GM12878 (cell line): ENCODE results near the gene LRRC8D. TPM values are rescaled to one million over a fixed set of nuclear protein-coding genes. Genes with fewer than 3 reads are reported as not detected.

Experiments used
- CEBPB ChIP-seq, 2 experiments: fragments of 150-350 bp in 1 of 2; IDR thresholded peaks; 2 replicates each; pipeline ENCODE4 v1.6.1; 2012 to 2014; ENCODE audit warnings: low read depth in 2 of 2, low read length in 2 of 2, borderline replicate concordance in 1 of 2, inconsistent platforms in 1 of 2
- DPF2 ChIP-seq: fragments of 450-650 bp; IDR thresholded peaks from 2 replicates; pipeline ENCODE4 v1.6.1; 2017; ENCODE audit warnings: mild to moderate bottlenecking
- EZH2 ChIP-seq: IDR thresholded peaks from 2 replicates; pipeline ENCODE4 v1.6.1; 2012; ENCODE audit warnings: low read depth, mild to moderate bottlenecking, control low read depth, inconsistent platforms, low read length, borderline replicate concordance; ENCODE audit not compliant: control insufficient read depth
- HCFC1 ChIP-seq: fragments of 150-350 bp; IDR thresholded peaks from 2 replicates; pipeline ENCODE4 v1.6.1; 2014; ENCODE audit warnings: low read length
- HDAC6 ChIP-seq: fragments of 200-600 bp; sonication (generic); IDR thresholded peaks from one replicate; pipeline ENCODE4 v1.8.0; 2017; ENCODE audit warnings: antibody characterized with exemption; ENCODE audit not compliant: unreplicated experiment
- IKZF1 ChIP-seq: fragments of 450-650 bp; conservative IDR thresholded peaks from 2 replicates; pipeline ENCODE4 v1.6.1; 2017; ENCODE audit warnings: antibody characterized with exemption, mild to moderate bottlenecking
- KDM1A ChIP-seq: fragments of 200-600 bp; sonication (generic); IDR thresholded peaks from 2 replicates; pipeline ENCODE4 v1.6.1; 2016; ENCODE audit warnings: borderline replicate concordance
- KLF5 ChIP-seq: fragments of 450-650 bp; IDR thresholded peaks from 2 replicates; pipeline ENCODE4 v1.6.1; 2014; ENCODE audit warnings: mild to moderate bottlenecking; ENCODE audit not compliant: partially characterized antibody
- LARP7 ChIP-seq: fragments of 450-650 bp; IDR thresholded peaks from 2 replicates; pipeline ENCODE4 v1.6.1; 2017; ENCODE audit warnings: mild to moderate bottlenecking
- MTA2 ChIP-seq: fragments of 450-650 bp; IDR thresholded peaks from 2 replicates; pipeline ENCODE4 v1.6.1; 2016; ENCODE audit warnings: low read depth, mild to moderate bottlenecking, moderate library complexity
- MTA3 ChIP-seq: IDR thresholded peaks from 2 replicates; pipeline ENCODE4 v1.6.1; 2012; ENCODE audit warnings: low read length, inconsistent platforms, borderline replicate concordance
- NFXL1 ChIP-seq: fragments of 450-650 bp; IDR thresholded peaks from 2 replicates; pipeline ENCODE4 v1.6.1; 2017; ENCODE audit warnings: antibody characterized with exemption, mild to moderate bottlenecking, borderline replicate concordance
- NFYB ChIP-seq: IDR thresholded peaks from 2 replicates; pipeline ENCODE4 v1.6.1; 2011; ENCODE audit warnings: low read depth, mild to moderate bottlenecking, low read length, improper control_type of control experiment, moderate library complexity; ENCODE audit not compliant: insufficient read depth
- PAX5 ChIP-seq: IDR thresholded peaks from 2 replicates; pipeline ENCODE4 v1.6.1; 2011; ENCODE audit warnings: low read depth, low read length, borderline replicate concordance
- PML ChIP-seq: IDR thresholded peaks from 2 replicates; pipeline ENCODE4 v1.6.1; 2012; ENCODE audit warnings: low read length, inconsistent platforms
- POLR2AphosphoS5 ChIP-seq: IDR thresholded peaks from 2 replicates; pipeline ENCODE4 v1.6.1; 2011; ENCODE audit warnings: mild to moderate bottlenecking, low read length, inconsistent platforms
- POU2F2 ChIP-seq: IDR thresholded peaks from 3 replicates; pipeline ENCODE4 v1.6.1; 2011; ENCODE audit warnings: low read depth, mild to moderate bottlenecking, low read length, borderline replicate concordance
- SIN3A ChIP-seq: IDR thresholded peaks from 2 replicates; pipeline ENCODE4 v1.6.1; 2012; ENCODE audit warnings: low read depth, low read length, improper control_type of control experiment
- SRF ChIP-seq, 2 experiments: IDR thresholded peaks; 2 replicates each; pipeline ENCODE4 v1.6.1; 2011; ENCODE audit warnings: low read depth in 2 of 2, low read length in 2 of 2, mild to moderate bottlenecking in 1 of 2, moderate library complexity in 1 of 2
- STAT1 ChIP-seq: fragments of 450-650 bp; conservative IDR thresholded peaks from 2 replicates; pipeline ENCODE4 v1.6.1; 2014; ENCODE audit warnings: antibody characterized with exemption, mild to moderate bottlenecking
- SUZ12 ChIP-seq: fragments of 200-600 bp; sonication (generic); IDR thresholded peaks from one replicate; pipeline ENCODE4 v1.6.1; 2018; ENCODE audit warnings: antibody characterized with exemption, mild to moderate bottlenecking; ENCODE audit not compliant: unreplicated experiment
- TARDBP ChIP-seq: IDR thresholded peaks from 2 replicates; pipeline ENCODE4 v1.6.1; 2016; ENCODE audit warnings: borderline replicate concordance
- ZZZ3 ChIP-seq: IDR thresholded peaks from 2 replicates; pipeline ENCODE4 v1.6.1; 2011; ENCODE audit warnings: low read depth; ENCODE audit not compliant: control insufficient read depth, insufficient read length
- polyA plus RNA-seq, 11 experiments: library from polyadenylated mRNA; depleted of rRNA in 4 of 11; unstranded in 6 of 11; stranded (reverse) in 5 of 11; fragments of >200 nt; fragmentation: Nextera tagmentation in 4 of 11; fragmentation: Illumina TruSeq in 1 of 11; extraction: Ambion mirVana in 4 of 11; extraction: Trizol in 1 of 11; gene quantifications; 1 replicate in 1 of 11; 2 replicates in 10 of 11; pipeline versions ENCODE4 v1.2.1 to v1.2.3, GENCODE V29; 2011 to 2016; ENCODE audit warnings: inconsistent platforms in 2 of 11, missing spikeins in 2 of 11, low read depth in 1 of 11
- total RNA-seq, 4 experiments: library from RNA; depleted of rRNA in 3 of 4; stranded (reverse); fragments of >200 nt in 3 of 4; fragmentation: Illumina TruSeq in 1 of 4; extraction: Trizol in 1 of 4; gene quantifications; 2 replicates each; pipeline versions ENCODE4 v1.2.1 to v1.2.3, GENCODE V29; 2013 to 2021
- TF ChIP-seq, protein P1 (sequence below): fragments of 150-350 bp; IDR thresholded peaks from 2 replicates; pipeline ENCODE4 v1.6.1; 2016; ENCODE audit warnings: low read depth, low read length
- TF ChIP-seq, protein P2 (sequence below): fragments of 450-650 bp; IDR thresholded peaks from 2 replicates; pipeline ENCODE4 v1.6.1; 2016; ENCODE audit warnings: mild to moderate bottlenecking, moderate library complexity, borderline replicate concordance

LRRC8D gene
- total and polyA plus RNA-seq, 10 of the 15 experiments (the other 5 are each of a cell fraction or from before 2014, with no cell fraction given) = 5.6 to 44.1 (median 26.8) TPM

DNA sequence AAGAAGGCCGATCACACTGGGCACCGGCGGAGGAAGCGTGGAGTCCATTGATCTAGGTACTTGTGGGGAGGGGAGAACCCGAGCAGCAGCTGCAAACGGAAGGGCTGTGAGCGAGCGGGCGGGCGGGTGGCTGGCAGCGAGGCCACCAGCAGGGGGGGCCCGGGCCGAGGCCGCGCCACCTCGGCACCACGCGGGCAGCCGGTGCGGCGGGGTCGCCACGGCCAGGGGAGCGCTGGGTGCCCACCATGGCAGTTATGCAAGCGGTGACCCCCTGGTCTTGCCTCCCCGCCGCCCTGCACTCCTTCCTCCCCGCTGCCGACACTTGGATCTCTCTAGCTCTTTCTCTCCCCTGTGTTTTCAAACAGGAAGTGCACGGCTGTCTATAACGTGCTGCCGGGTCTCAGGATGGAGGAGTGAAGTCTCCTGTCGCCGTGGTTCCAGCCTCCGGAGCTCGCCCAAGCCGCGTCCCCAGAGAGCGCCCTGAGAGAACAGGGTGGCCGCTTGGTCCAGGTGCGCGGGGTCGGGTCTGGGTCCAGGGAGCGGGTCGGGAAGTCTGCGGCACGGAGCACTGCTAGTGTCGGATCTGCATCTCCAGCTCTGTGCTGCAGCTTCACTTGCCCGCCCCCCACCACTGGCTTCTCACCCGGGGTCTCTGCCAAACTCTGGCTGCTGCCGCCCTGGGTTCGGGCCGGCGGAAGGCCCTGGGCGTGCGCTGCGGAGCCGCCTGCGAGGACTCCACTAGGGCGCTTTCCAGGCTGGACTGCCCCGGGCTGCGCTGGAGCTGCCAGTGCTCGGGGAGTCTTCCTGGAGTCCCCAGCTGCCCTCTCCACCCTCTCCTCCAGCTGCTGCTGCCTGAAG, 22.7 kb downstream of the LRRC8D start (continued):
- TF ChIP-seq HDAC6 = no peak
- no peak for TF ChIP-seq SIN3A
- TF ChIP-seq, protein P1, sequence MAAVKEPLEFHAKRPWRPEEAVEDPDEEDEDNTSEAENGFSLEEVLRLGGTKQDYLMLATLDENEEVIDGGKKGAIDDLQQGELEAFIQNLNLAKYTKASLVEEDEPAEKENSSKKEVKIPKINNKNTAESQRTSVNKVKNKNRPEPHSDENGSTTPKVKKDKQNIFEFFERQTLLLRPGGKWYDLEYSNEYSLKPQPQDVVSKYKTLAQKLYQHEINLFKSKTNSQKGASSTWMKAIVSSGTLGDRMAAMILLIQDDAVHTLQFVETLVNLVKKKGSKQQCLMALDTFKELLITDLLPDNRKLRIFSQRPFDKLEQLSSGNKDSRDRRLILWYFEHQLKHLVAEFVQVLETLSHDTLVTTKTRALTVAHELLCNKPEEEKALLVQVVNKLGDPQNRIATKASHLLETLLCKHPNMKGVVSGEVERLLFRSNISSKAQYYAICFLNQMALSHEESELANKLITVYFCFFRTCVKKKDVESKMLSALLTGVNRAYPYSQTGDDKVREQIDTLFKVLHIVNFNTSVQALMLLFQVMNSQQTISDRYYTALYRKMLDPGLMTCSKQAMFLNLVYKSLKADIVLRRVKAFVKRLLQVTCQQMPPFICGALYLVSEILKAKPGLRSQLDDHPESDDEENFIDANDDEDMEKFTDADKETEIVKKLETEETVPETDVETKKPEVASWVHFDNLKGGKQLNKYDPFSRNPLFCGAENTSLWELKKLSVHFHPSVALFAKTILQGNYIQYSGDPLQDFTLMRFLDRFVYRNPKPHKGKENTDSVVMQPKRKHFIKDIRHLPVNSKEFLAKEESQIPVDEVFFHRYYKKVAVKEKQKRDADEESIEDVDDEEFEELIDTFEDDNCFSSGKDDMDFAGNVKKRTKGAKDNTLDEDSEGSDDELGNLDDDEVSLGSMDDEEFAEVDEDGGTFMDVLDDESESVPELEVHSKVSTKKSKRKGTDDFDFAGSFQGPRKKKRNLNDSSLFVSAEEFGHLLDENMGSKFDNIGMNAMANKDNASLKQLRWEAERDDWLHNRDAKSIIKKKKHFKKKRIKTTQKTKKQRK = no peak
- no peak for TF ChIP-seq POU2F2
- no peak for TF ChIP-seq CEBPB (IDR thresholded peaks at IDR 0.05; ENCODE audit: borderline replicate concordance in 1 of 2, low read depth in 2 of 2, low read length in 2 of 2)
- TF ChIP-seq SUZ12 = no peak
- TF ChIP-seq MTA3 = no peak
- no peak for TF ChIP-seq SRF (IDR thresholded peaks at IDR 0.05; ENCODE audit: low read depth in 2 of 2, low read length in 2 of 2)
- TF ChIP-seq POLR2AphosphoS5 = peak; percentile 67
- TF ChIP-seq PAX5 = no peak
- TF ChIP-seq MTA2 = no peak
- TF ChIP-seq, protein P2, sequence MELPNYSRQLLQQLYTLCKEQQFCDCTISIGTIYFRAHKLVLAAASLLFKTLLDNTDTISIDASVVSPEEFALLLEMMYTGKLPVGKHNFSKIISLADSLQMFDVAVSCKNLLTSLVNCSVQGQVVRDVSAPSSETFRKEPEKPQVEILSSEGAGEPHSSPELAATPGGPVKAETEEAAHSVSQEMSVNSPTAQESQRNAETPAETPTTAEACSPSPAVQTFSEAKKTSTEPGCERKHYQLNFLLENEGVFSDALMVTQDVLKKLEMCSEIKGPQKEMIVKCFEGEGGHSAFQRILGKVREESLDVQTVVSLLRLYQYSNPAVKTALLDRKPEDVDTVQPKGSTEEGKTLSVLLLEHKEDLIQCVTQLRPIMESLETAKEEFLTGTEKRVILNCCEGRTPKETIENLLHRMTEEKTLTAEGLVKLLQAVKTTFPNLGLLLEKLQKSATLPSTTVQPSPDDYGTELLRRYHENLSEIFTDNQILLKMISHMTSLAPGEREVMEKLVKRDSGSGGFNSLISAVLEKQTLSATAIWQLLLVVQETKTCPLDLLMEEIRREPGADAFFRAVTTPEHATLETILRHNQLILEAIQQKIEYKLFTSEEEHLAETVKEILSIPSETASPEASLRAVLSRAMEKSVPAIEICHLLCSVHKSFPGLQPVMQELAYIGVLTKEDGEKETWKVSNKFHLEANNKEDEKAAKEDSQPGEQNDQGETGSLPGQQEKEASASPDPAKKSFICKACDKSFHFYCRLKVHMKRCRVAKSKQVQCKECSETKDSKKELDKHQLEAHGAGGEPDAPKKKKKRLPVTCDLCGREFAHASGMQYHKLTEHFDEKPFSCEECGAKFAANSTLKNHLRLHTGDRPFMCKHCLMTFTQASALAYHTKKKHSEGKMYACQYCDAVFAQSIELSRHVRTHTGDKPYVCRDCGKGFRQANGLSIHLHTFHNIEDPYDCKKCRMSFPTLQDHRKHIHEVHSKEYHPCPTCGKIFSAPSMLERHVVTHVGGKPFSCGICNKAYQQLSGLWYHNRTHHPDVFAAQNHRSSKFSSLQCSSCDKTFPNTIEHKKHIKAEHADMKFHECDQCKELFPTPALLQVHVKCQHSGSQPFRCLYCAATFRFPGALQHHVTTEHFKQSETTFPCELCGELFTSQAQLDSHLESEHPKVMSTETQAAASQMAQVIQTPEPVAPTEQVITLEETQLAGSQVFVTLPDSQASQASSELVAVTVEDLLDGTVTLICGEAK = no peak; the same call in 1 of the 2 replicates
- no peak; the same call in 1 of the 2 replicates for TF ChIP-seq NFXL1
- no peak for TF ChIP-seq EZH2
- TF ChIP-seq STAT1 = no peak
- no peak for TF ChIP-seq KLF5
- TF ChIP-seq NFYB = no peak
- no peak for TF ChIP-seq ZZZ3
- no peak for TF ChIP-seq TARDBP
- no peak for TF ChIP-seq KDM1A
- TF ChIP-seq IKZF1 = peak; percentile 81
- TF ChIP-seq PML = no peak
- TF ChIP-seq DPF2 = peak; percentile 85
- TF ChIP-seq LARP7 = peak; percentile 91
- no peak for TF ChIP-seq HCFC1
